Natural killer cell (primary cell): Measurements from ENCODE around the gene ZNF646. TPM values are rescaled to one million over a fixed set of nuclear protein-coding genes. Genes with fewer than 3 reads are reported as not detected.

ENCODE experiments used
- ATAC-seq, 3 donors: fragments of 150-1000 bp in 2 of 3; fragments of 200-7000 bp in 1 of 3; cut with Tn5 transposase; 1 replicate in 1 of 3; 2 replicates in 2 of 3; pipeline ENCODE4 v1.10.0; 2021; ENCODE audit warnings: mild to moderate bottlenecking in 2 of 3, moderate library complexity in 2 of 3
- DNase-seq, 2 donors: peaks; one replicate each; pipeline versions ENCODE4 v3.0.0 to v3.0.0-alpha.2; 2013 to 2021; ENCODE audit warnings: mixed read lengths in 1 of 2
- H3K27ac ChIP-seq: one replicate; pipeline ENCODE4 v1.5.1; 2013; ENCODE audit warnings: mild to moderate bottlenecking, low read length
- H3K27me3 ChIP-seq: one replicate; pipeline ENCODE4 v1.6.1; 2013; ENCODE audit warnings: low read length; ENCODE audit not compliant: control insufficient read depth, insufficient read depth
- H3K36me3 ChIP-seq: one replicate; pipeline ENCODE4 v1.6.1; 2013; ENCODE audit warnings: low read length; ENCODE audit not compliant: control insufficient read depth, insufficient read depth
- H3K4me1 ChIP-seq: one replicate; pipeline ENCODE4 v1.6.1; 2013; ENCODE audit warnings: low read length; ENCODE audit not compliant: control insufficient read depth, insufficient read depth
- H3K4me3 ChIP-seq: one replicate; pipeline ENCODE4 v1.5.1; 2013; ENCODE audit warnings: low read length
- H3K9me3 ChIP-seq: one replicate; pipeline ENCODE4 v1.6.1; 2013; ENCODE audit warnings: low read length; ENCODE audit not compliant: control insufficient read depth, insufficient read depth
- H3K27ac Mint-ChIP-seq, 2 donors: one replicate each; pipeline ENCODE4 v1.8.0; 2022; ENCODE audit warnings: mild to moderate bottlenecking in 2 of 2, mixed read lengths in 2 of 2, moderate library complexity in 1 of 2
- H3K27me3 Mint-ChIP-seq, 2 donors: one replicate each; pipeline ENCODE4 v1.8.0; 2022; ENCODE audit warnings: low read depth in 2 of 2, mixed read lengths in 2 of 2
- H3K36me3 Mint-ChIP-seq: one replicate; pipeline ENCODE4 v1.8.0; 2022; ENCODE audit warnings: mixed read lengths
- H3K4me1 Mint-ChIP-seq, 2 donors: one replicate each; pipeline ENCODE4 v1.8.0; 2022; ENCODE audit warnings: mixed read lengths in 2 of 2
- H3K4me3 Mint-ChIP-seq: one replicate; pipeline ENCODE4 v1.8.0; 2022; ENCODE audit warnings: mild to moderate bottlenecking, moderate library complexity, mixed read lengths
- H3K9me3 Mint-ChIP-seq, 2 donors: one replicate each; pipeline ENCODE4 v1.8.0; 2022; ENCODE audit warnings: mixed read lengths in 2 of 2
- CTCF ChIP-seq: fragments of 200-600 bp; IDR thresholded peaks from one replicate; pipeline ENCODE4 v1.8.0; 2022; ENCODE audit warnings: antibody characterized with exemption
- WGBS: methylation state at CpG from one replicate; pipeline ENCODE4 v1.1.7; 2013; ENCODE audit warnings: missing lambda C conversion rate; ENCODE audit not compliant: insufficient coverage; 5-methylcytosine and 5-hydroxymethylcytosine counted together
- intact Hi-C: fragments of 100-400 bp; cut with micrococcal nuclease; formaldehyde crosslinking; loops from one replicate; pipeline ENCODE4 v1.14.2; 2022
- total RNA-seq, 4 donors: library from RNA; stranded (reverse); fragments of 120-200 nt in 1 of 4; gene quantifications; one replicate each; pipeline versions ENCODE4 v1.2.3 to v1.2.4, GENCODE V29; 2013 to 2022

The ZNF646 gene
- total RNA-seq = 10 to 100 TPM; 22.0 to 31.1 (median 30.1) TPM
- 23.8 TPM for total RNA-seq (2013)

GRCh38 chr16:31073970-31074813, at the start of gene ZNF646, which contains the start of gene ZNF668:
Gene ZNF646 (plus strand): TSS chr16:31074422. CDS start chr16:31076325, 1,903 bp downstream.
Gene ZNF668 (minus strand): TSS chr16:31074240. CDS start chr16:31064459, 9,781 bp downstream.
- no peaks in the 10 kb centered on the region for H3K27me3 Mint-ChIP-seq
- peaks cover 45 to 51% of the 10 kb centered on the region in 2 donors for H3K4me1 Mint-ChIP-seq
- under 1% methylated on average over 48 of the region's 48 CpGs for WGBS
- DNase-seq (peak; percentile 93 to 100), ATAC-seq (peak; percentile 85 to 93 (median 85))
- H3K4me3 Mint-ChIP-seq = peak within 1 kb of the TSS; percentile 97
- H3K36me3 Mint-ChIP-seq = peaks cover 7% of the 10 kb centered on the region
- Histone ChIP-seq H3K4me1 (peaks cover 29% of the 10 kb centered on the region), H3K27ac (peak within 1 kb of the TSS; percentile 89), H3K27me3 (no peaks in the 10 kb centered on the region), H3K36me3 (peaks cover 31% of the 10 kb centered on the region), H3K4me3 (peak within 1 kb of the TSS; percentile 92), H3K9me3 (no peaks in the 10 kb centered on the region)
- H3K27ac Mint-ChIP-seq = peak within 1 kb of the TSS; percentile 95 to 97
- TF ChIP-seq CTCF = no peak
- intact Hi-C loops = loop anchor here (1.0 kb wide), 3 partner anchors 21 to 43 kb away; partner anchors contain the start of genes KAT8 and STX4
- H3K9me3 Mint-ChIP-seq = no peaks in the 10 kb centered on the region

GRCh38 chr16:31025339-31025738, 48.9 kb upstream of the ZNF646 start:
- intact Hi-C loops = no loop called here
- Mint-ChIP-seq H3K9me3 (no peaks in the 10 kb centered on the region), H3K4me1 (no peaks in the 10 kb centered on the region), H3K4me3 (peak overlapping the region; percentile 25), H3K27me3 (no peaks in the 10 kb centered on the region), H3K36me3 (no peaks in the 10 kb centered on the region), H3K27ac (peak overlapping the region in 1 of 2 donors; percentile 44)
- 90% methylated on average over 5 of the region's 5 CpGs for WGBS
- ATAC-seq (no peak), DNase-seq (no peak)
- Histone ChIP-seq H3K36me3 (no peaks in the 10 kb centered on the region), H3K27me3 (no peaks in the 10 kb centered on the region), H3K4me3 (no peak overlapping the region), H3K9me3 (no peaks in the 10 kb centered on the region), H3K27ac (no peak overlapping the region), H3K4me1 (no peaks in the 10 kb centered on the region)
- TF ChIP-seq CTCF = no peak

- Histone ChIP-seq H3K9me3 (no peaks in the 10 kb centered on the region), H3K36me3 (no peaks in the 10 kb centered on the region), H3K27ac (no peak overlapping the region), H3K4me1 (peaks cover 16% of the 10 kb centered on the region), H3K4me3 (no peak overlapping the region), H3K27me3 (no peaks in the 10 kb centered on the region)
- no peak for TF ChIP-seq CTCF
- ATAC-seq (no peak), DNase-seq (no peak)
- 90% methylated on average over 2 of the region's 5 CpGs for WGBS
- no peak overlapping the region for H3K27ac Mint-ChIP-seq
- no peaks in the 10 kb centered on the region for H3K27me3 Mint-ChIP-seq
- H3K4me3 Mint-ChIP-seq = no peak overlapping the region
- no peaks in the 10 kb centered on the region for H3K9me3 Mint-ChIP-seq
- H3K36me3 Mint-ChIP-seq = no peaks in the 10 kb centered on the region
- intact Hi-C loops = no loop called here
- H3K4me1 Mint-ChIP-seq = peaks cover 19 to 21% of the 10 kb centered on the region in 2 donors
Observed at GRCh38 chr16:31029272-31029671, 45.0 kb upstream of the ZNF646 start.
